Left renal cortex interstitium (tissue), 4 donors: ENCODE measurements around the gene PACC1. TPM values are rescaled to one million over a fixed set of nuclear protein-coding genes. Genes with fewer than 3 reads are reported as not detected.

Experiments used
- DNase-seq, 4 donors: peaks; one replicate each; pipeline ENCODE4 v3.0.0-alpha.2; 2013; ENCODE audit warnings: low read depth in 4 of 4, low spot score in 2 of 4, missing footprints in 1 of 4
- polyA plus RNA-seq, 4 donors: library from polyadenylated mRNA; unstranded; fragments of 120-200 nt; gene quantifications; one replicate each; pipeline ENCODE4 v1.2.1, GENCODE V29; 2013; ENCODE audit not compliant: insufficient read length in 4 of 4

Gene PACC1
- polyA plus RNA-seq = 10 to 100 TPM; 11.5 to 15.9 (median 13.2) TPM

DNA sequence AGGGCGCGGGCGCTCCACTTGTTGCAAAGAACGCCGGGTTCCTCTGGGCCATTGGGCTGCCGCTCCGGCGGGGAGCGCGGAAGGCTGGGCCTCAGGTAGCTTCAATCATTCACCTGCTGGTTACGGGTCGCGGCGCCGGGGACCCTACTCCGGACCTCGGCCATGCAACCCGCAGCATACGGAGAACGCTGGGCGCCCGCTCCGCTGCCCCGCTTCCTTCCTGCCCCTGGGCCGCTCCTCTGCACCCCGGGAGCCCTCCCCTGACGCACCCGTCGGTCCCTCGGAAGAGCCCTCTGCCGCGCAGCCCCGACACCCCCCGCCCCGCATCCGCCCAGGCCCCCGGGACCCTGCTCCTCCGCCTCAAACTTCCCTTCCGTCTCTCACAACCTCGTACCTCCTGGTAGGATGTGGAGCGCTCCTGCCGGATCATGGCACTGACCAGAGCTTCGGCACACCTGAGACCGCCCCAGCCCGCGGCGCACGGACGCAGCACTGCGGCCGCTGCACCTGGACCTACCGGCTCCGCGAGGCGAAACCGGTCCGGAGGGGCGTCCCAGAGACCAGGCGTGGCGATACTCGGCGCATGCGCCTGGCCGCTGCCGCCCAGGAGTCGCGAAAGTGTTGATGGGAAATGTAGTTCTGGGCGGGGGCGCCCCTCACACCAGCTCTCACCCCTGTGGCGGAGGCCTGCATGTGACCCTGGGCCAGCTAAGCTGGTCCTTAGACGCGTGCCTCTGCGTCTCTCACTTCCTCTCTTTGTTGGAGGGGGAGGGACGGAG lies at the start of gene PACC1:
Gene PACC1, minus strand, starts transcription at position 559 of the 779 bp plus-strand sequence. Its CDS starts 129 bp downstream, at position 430.
- peak; percentile 66 to 86 (median 78) for DNase-seq

DNA sequence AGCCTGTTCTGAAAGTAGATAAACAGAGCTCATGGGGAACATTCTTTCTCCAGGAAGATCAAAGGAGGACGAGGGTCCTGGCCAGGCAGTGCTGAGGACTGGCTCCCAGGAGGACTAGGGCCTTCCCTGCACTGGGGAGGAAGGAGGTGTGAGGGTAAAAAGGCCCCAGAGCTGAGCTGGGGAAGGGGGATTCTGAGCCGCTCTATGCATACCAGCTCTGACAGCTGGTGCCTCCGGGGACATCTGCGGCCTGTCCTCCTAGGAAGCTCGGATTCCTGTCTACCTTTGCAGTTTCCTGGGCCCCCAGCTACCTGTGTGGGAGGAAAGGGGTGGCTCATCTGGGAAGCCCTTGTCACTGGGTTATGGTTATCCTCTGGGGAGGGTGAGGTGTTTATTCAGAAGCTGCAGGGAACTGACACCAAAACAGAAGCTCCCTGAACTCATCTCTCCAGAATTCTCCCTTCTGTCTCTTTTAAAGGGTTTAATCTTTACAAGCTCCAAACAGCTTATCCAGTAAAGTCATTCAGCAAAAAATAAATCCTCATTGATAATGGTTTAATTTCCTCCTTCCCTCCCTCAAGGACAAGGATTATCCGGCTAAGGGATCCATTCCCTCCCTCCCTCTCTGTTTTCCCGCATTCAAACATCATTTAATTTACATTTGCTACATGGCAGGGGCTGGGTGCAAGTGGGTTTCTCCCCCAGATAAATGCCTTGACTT lies 49.0 kb upstream of the PACC1 start:
- DNase-seq = no peak

DNA sequence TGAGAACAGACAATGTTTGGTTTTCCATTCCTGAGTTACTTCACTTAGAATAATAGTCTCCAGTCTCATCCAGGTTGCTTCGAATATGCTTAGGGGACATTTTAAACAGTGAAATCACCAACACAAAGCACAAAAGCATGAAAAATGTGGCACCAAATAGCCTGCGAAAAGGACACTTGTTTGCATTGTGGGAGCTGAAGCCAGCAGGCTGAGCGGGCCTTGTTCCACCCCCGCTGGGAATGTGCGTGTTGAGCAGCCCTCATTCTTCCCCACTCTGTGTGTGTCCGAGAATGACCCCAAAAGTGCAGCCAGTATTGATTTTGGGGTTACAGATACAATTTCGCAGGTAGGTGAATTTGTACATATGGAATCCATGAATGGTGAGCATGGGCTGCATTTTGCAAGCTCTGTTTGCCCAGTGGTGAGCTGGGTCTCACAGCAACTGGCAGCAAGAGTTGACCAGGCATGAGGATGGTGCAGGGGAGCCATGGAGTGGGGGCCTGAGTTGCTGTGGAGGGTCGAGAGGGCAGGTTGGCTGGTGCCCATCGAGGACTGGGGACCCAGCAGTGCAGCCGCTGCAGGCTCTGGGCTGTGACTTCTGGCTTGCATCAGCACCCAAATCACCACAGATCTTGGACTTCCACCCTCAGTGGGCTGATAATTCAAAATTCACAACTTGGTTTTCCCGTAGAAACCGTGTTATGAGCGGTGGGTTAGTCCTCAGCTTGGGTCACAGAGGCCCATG lies 47.4 kb upstream of the PACC1 start:
- no peak for DNase-seq

GRCh38 chr1:212460376-212460775 lies 45.7 kb upstream of the PACC1 start:
- no peak for DNase-seq

DNA sequence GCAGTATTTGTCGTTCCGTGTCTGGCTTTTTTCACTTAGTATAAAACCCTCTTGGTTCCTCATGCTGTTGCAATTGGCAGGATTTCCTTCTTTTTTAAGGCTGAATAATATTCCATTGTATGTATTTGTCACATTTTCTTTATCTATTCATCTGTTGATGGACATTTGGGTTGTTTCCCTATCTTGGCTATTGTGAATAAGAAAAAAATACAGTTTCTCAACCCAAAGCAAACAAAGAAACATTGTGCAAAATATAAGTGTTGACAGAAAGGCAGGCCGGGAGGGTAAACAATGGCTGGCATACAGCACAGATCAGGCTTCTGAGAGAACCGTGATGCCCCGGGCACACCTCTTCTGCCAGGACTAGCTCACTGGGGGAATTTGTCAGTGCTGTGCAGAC lies 45.0 kb upstream of the PACC1 start:
- no peak for DNase-seq

- no peak for DNase-seq
These were observed 44.1 kb upstream of the PACC1 start for GRCh38 chr1:212458817-212459216.

DNA sequence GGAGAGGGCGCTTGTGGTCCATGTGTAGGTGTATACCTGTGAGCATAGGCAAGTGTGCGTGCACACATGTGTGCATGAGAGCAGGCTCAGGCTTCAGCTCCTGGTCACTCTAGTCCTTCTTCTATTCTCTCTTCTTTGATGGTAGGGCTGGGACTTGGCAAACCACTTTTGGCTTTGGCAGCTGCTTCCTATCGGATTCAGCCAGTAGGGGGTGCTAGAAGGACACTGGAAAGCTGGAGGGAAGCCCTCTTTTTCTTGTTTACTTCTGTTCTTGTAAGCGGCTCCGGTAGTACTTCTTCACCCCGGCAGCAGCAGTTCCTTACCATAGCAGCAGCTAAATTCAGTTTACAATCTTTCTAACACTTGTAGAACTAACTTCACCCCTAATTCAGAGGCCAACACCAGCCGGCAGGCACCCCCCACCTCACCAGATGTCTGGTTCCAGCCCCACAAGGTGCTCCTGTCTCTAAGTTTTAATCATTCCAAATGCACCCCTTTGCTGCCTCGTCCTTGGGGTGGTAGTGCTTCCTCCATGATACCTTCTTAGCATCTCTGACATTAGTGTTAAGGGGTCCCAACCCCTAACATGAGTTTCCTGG lies 43.2 kb upstream of the PACC1 start:
- no peak for DNase-seq

- peak in 2 of 4 donors; percentile 61 to 66 for DNase-seq
These were observed 41.3 kb upstream of the PACC1 start for GRCh38 chr1:212455803-212456528.

DNA sequence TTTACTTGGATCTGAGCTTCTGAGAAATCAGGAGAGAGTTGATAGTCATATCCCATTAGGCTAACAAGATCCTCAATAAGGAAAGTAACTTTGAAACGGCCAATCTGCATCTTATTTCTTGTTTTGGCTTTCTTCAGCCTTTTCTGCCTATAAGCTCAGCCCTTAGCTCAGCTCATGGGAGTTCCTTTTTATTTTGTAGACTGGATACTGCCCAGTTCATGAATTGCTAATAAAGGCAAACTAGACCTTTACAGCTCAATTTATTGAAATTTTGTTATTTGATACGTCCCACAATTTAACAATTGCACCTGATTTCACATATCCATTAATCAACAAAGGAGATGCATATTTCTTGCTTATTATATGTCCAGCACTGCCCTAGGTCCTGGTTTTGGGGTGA lies 40.7 kb upstream of the PACC1 start:
- no peak for DNase-seq

- no peak for DNase-seq
These were observed 40.1 kb upstream of the PACC1 start for GRCh38 chr1:212454741-212455140.

- no peak for DNase-seq
These were observed 38.6 kb upstream of the PACC1 start for GRCh38 chr1:212453156-212453857.

- no peak for DNase-seq
These were observed 37.9 kb upstream of the PACC1 start for GRCh38 chr1:212452323-212453155.

DNA sequence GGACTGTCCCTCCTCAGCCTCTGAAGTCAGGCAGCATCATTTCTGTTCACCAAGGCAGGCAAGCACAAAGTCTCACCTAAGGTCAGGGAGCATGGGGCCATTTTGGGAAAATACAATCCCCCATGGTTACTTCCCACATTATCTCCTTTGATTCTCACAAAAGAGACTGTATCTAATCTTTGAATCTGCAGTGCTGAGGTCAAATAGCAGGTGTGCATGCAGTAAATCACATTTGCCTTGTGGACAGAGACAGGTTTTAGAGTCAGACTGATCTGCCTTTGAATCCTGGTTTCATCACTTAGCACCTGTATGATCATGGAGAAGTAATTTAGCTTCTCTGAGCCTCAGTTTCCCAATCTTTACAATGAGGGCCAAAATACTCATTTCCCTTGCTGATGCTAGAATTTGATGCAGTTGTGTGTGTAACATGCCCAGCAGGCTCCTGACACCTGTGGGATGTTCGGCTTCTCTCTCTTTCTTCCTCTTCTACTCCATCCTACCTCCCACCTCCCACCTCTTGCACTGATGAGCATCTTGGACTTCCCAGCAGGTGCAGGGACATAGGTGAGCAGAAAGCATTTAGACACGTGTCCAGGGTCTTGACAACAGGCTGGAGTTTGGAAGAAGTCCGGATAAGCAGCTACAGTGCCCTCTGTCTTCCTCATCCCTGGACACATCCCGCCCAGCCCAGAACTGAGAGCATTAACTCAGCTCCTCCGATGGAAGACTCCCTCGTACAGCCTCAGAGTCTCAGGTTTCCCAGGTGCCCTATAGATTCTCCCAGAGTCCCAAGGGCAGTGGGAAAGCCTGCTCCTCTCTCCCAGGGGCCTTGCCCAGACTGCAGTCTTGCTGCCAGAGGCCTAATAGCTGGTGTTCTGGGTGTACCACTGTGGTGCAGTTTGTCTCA lies 37.0 kb upstream of the PACC1 start:
- no peak for DNase-seq

GRCh38 chr1:212450331-212450881 lies 35.7 kb upstream of the PACC1 start:
- DNase-seq = no peak

GRCh38 chr1:212447478-212447877 lies 32.8 kb upstream of the PACC1 start:
- DNase-seq = no peak

DNA sequence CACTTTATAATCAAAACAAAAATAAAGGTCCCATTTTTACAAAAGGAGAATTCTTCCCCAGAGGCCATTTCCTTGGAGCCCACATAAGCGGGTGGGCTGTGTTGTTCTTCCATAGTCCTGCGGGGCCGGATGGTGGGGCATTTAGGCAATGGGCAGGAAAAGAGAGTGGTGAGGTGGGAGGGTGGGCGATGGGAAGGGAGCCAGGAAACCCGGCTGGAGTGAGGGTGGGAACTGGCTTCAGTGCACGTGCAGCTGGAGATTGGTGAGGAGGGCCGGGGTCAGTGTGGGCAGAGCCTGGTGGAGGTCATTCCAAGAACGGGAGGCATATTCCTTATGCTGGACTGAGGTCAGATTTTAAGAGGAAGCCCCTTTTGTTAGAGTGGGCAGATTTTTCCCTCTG lies 31.6 kb upstream of the PACC1 start:
- DNase-seq = no peak

DNA sequence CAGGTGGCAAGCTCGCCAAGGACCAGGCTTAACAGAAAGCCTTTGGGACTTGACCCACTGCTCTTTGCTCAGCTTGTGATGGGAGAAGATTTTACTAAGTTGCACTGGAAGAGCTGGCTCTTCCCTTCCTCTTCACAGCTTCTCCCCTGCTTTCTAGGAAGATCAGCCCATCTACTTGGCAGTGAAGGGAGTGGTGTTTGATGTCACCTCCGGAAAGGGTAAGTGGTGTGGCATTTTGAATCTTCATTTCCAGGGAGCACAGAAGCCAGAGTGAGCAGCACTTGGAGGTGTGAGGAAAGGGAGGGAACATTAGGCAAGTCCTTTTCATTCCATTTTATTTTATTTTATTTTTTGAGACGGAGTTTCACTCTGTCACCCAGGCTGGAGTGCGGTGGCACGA lies 27.7 kb upstream of the PACC1 start:
- DNase-seq = no peak
